Sigmoid colon (tissue), 7 donors: Measurements from ENCODE around the gene DCLK2. TPM values are rescaled to one million over a fixed set of nuclear protein-coding genes. Genes with fewer than 3 reads are reported as not detected.

Experiments used
- DNase-seq: peaks from one replicate; pipeline ENCODE4 v3.0.0-alpha.2; 2019
- H3K27ac ChIP-seq, 4 donors: fragments of 200-600 bp; sonication (generic); one replicate each; pipeline ENCODE4 v1.5.1; 2016 to 2019; ENCODE audit warnings: mild to moderate bottlenecking in 1 of 4
- H3K27me3 ChIP-seq, 3 donors: fragments of 200-600 bp; sonication (generic); one replicate each; pipeline ENCODE4 v1.5.1; 2019; ENCODE audit warnings: mild to moderate bottlenecking in 1 of 3
- H3K36me3 ChIP-seq, 4 donors: fragments of 200-600 bp; sonication (generic); one replicate each; pipeline ENCODE4 v1.5.1; 2016 to 2019
- H3K4me1 ChIP-seq, 4 donors: fragments of 200-600 bp; sonication (generic); one replicate each; pipeline ENCODE4 v1.5.1; 2017 to 2019
- H3K4me3 ChIP-seq, 4 donors: fragments of 200-600 bp; sonication (generic); one replicate each; pipeline ENCODE4 v1.5.1; 2017 to 2019; ENCODE audit warnings: mild to moderate bottlenecking in 2 of 4, moderate library complexity in 1 of 4
- H3K9me3 ChIP-seq, 4 donors: fragments of 200-600 bp in 3 of 4; sonication (generic) in 3 of 4; one replicate each; pipeline versions ENCODE4 v1.5.1 to v1.6.1; 2013 to 2019
- EP300 ChIP-seq, 4 donors: sonication (generic); formaldehyde crosslinking; IDR thresholded peaks; one replicate each; pipeline ENCODE4 v1.6.1; 2017; ENCODE audit warnings: antibody characterized with exemption in 4 of 4
- POLR2A ChIP-seq, 2 donors: fragments of 450-650 bp; IDR thresholded peaks; one replicate each; pipeline ENCODE4 v1.6.1; 2016; ENCODE audit warnings: antibody characterized with exemption in 2 of 2, mild to moderate bottlenecking in 2 of 2, moderate library complexity in 2 of 2
- POLR2AphosphoS5 ChIP-seq, 4 donors: sonication (generic); formaldehyde crosslinking; IDR thresholded peaks; one replicate each; pipeline ENCODE4 v1.6.1; 2017; ENCODE audit warnings: antibody characterized with exemption in 4 of 4
- WGBS, 2 donors: extraction: QIAGEN DNeasy Blood & Tissue Kit; methylation state at CpG; one replicate each; pipeline ENCODE4 v1.1.7; 2013; 5-methylcytosine and 5-hydroxymethylcytosine counted together
- intact Hi-C: fragments of 100-400 bp; cut with DNase I; formaldehyde crosslinking; loops from one replicate; pipeline ENCODE4 v1.15.1; 2023
- polyA plus RNA-seq, 3 donors: library from polyadenylated mRNA; stranded (reverse); fragments of 200-250 nt; gene quantifications; one replicate each; pipeline ENCODE4 v1.2.3, GENCODE V29; 2013
- small RNA-seq, 3 donors: library from RNA; depleted of rRNA; stranded (forward); fragments of <200 nt; gene quantifications; one replicate each; pipeline ENCODE3, GENCODE V24; 2016
- total RNA-seq, 4 donors: library from RNA; depleted of rRNA; stranded (reverse); fragments of >200 nt; gene quantifications; one replicate each; pipeline ENCODE4 v1.1.0, GENCODE V29; 2016
- TF ChIP-seq, protein P1 (sequence below), 4 experiments: fragments of 450-650 bp in 3 of 4; fragments of 200-600 bp in 1 of 4; IDR thresholded peaks; one replicate each; pipeline ENCODE4 v1.5.1; 2016 to 2019; ENCODE audit warnings: antibody characterized with exemption in 4 of 4, mild to moderate bottlenecking in 3 of 4, moderate library complexity in 2 of 4
- donor health status: healthy with polysubstance abuse.
- donor health status: Bipolar disorder and iron deficiency.
- donor health status: healthy.

Gene DCLK2
- total and polyA plus RNA-seq, 7 donors = 0.69 to 30.7 (median 9.4) TPM

DNA sequence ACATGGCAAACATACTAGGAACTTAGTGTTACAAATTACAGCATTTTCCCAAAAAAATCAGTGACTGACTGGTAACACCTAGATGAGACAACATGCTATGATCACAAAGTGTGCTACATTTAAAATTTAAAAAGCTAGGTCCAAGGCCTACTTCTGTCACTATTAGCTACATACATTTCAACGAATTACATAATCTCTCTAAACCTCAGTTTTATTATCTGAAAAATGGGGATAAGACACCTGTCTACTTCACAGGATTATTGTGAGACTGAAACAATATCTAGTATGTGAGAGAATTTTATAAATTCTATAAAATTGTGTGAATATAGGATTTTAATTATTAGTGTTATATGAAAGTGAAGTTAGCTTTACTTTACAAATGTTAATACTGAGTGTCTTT is 228.5 kb downstream of the DCLK2 start:
- no peak for DNase-seq
- Histone ChIP-seq H3K4me1 (peaks cover 0 to 73% (median 35%) of the 10 kb centered on the region in 4 donors), H3K27ac (peak overlapping the region in 3 of 4 donors; percentile 34 to 77 (median 67)), H3K27me3 (no peaks in the 10 kb centered on the region), H3K9me3 (no peaks in the 10 kb centered on the region), H3K4me3 (no peak overlapping the region), H3K36me3 (no peaks in the 10 kb centered on the region)
- TF ChIP-seq, protein P1, sequence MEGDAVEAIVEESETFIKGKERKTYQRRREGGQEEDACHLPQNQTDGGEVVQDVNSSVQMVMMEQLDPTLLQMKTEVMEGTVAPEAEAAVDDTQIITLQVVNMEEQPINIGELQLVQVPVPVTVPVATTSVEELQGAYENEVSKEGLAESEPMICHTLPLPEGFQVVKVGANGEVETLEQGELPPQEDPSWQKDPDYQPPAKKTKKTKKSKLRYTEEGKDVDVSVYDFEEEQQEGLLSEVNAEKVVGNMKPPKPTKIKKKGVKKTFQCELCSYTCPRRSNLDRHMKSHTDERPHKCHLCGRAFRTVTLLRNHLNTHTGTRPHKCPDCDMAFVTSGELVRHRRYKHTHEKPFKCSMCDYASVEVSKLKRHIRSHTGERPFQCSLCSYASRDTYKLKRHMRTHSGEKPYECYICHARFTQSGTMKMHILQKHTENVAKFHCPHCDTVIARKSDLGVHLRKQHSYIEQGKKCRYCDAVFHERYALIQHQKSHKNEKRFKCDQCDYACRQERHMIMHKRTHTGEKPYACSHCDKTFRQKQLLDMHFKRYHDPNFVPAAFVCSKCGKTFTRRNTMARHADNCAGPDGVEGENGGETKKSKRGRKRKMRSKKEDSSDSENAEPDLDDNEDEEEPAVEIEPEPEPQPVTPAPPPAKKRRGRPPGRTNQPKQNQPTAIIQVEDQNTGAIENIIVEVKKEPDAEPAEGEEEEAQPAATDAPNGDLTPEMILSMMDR (IDR thresholded peaks at IDR 0.05) = no peak
- TF ChIP-seq POLR2AphosphoS5 (IDR thresholded peaks at IDR 0.05) (no peak), EP300 (IDR thresholded peaks at IDR 0.05) (no peak), POLR2A (IDR thresholded peaks at IDR 0.05) (no peak)
- WGBS, 2 donors = 91 to 93% methylated on average over 1 of the region's 1 CpG
- intact Hi-C loops = no loop called here

Small RNAs within 50 kb of the gene (small RNA-seq; reads per million reads assigned to genes)
- 0 reads per million in 3 donors for gene RNU7-194P
